NCI-H82 (cell line): Measurements from ENCODE around the gene IER3.
"Not testable (repeated sequence)": the region's sequence is repeated elsewhere in the genome, so short reads cannot be mapped to it uniquely, and the experiment has no call there.

Experiments used
- DNase-seq: peaks from one replicate; lab custom pipeline; 2025; lab: John Stamatoyannopoulos, UW

Gene IER3

GRCh38 chr6:30768634-30769087 lies 24.3 kb upstream of the IER3 start:
- no peak for DNase-seq

DNA sequence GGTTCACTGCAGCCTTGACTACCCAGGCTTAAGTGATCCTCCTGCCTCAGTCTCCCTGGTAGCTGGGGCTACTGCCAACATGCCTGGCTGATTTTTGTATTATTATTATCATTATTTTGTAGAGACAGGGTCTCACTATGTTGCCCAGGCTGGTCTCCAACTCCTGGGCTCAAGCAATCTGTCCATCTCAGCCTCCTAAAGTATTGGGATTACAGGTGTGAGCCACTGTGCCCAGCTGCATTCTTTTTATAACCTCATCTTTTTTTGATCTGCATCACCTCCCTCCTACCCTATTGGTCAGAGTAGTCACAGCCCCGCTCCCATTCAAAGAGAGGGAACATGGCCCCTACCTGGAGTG lies 23.6 kb upstream of the IER3 start:
- DNase-seq = no peak

DNA sequence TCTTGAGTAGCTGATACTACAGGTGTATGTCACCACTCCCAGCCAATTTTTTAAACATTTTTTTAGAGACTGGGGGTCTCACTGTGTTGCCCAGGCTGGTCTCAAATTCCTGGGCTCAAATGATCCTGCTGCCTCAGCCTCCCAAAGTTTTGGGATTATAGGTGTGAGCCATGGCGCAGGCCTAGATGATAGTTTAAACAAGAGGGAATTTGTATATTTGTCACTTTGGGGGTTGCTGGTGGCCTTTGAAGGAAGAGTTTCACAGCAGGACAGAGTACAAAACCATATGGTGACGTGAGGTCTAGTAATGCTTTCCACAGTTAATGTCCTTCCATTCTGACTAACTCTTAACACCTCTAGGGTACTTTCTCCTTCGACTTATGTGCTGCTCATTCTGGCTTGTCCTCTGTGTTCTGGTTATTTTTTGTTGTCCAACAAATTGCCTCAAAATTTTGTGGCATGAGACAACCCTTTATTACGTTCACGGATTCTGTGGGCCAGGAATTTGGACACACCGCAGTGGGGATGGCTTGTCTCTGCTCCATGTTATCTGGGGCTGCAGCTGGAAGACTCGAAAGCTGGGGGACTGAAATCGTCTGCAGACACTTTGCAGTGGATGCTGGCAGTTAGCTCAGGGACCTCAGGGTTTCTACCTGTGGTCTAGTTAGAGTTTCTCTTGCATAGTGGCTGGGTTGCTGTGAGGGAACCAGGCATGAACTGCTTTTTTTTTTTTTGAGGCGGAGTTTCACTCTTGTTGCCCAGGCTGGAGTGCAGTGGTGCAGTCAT lies 23.0 kb upstream of the IER3 start:
- no peak for DNase-seq

- DNase-seq = no peak
Measured at GRCh38 chr6:30766461-30767157, 22.3 kb upstream of the IER3 start.

GRCh38 chr6:30765495-30765894 lies 21.1 kb upstream of the IER3 start:
- DNase-seq = peak; percentile 38

- DNase-seq = not testable (repeated sequence)
Measured at GRCh38 chr6:30764490-30765043, 20.2 kb upstream of the IER3 start.

DNA sequence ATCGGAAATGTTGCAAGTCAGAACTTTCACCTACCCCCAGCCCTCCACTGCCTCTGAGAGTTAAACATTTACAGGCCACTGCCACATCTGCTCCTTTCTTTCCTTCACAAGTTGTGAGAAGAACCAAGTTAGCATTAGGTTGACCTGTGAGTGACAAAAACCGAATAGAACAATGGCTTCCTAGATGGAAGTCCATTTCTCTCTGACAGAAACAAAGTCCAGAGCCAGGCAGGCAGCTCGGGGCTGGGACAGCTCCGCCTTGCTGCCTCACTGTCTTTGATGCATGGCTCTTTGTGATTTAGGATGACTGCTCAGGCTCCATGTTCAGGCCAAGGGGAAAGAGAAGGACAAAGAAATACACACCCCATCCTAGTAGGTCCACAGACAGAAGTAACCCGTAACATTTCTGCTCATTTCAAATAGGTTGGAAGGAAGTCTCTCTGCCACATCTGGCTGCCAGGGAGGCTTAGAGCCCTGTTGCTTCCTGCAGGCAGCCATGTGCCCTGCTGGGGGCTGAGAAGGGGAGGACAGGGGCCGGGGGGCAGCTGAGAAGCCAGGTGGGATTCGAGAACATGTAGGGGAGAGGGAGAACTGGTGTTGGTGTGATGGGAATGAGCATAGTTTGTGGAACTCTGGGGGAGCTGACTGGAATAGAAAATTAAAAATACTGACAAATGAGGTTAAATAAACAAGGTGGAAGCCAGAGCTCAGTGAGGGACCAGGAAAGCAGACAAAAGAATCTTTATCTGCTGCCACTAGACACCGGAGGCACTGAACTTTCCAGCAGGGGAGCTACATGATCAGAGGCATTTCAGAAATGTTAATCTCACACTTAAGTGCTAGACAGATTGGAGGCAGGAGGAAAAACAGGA lies 19.5 kb upstream of the IER3 start:
- peak; percentile 82 for DNase-seq

DNA sequence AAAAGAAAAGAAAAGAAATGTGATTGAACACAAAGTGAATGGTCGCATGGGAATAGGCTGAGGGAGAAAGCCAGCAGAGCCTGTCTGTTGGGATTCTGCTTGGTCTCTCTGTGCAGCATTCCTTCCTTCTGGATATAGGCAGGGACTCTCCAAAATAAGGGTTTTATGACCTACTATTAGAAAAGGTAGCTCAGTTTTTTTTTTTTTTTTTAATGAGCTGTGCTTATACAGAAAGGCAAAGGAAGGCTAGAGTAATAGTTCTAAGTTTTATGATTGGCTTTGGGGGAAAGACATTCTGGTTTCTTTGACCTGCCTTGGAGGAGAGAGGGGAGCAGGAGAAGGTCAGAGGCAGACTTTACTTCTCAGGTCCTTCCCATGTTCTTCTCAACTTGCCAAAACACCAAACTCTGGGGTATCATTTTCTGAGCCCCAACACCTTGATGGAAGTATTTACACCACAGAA lies 18.8 kb upstream of the IER3 start:
- no peak for DNase-seq

GRCh38 chr6:30761791-30762429 lies 17.6 kb upstream of the IER3 start:
- no peak for DNase-seq

GRCh38 chr6:30760549-30760948 lies 16.2 kb upstream of the IER3 start:
- DNase-seq = no peak

- no peak for DNase-seq
Measured at GRCh38 chr6:30759575-30760239, 15.4 kb upstream of the IER3 start.

DNA sequence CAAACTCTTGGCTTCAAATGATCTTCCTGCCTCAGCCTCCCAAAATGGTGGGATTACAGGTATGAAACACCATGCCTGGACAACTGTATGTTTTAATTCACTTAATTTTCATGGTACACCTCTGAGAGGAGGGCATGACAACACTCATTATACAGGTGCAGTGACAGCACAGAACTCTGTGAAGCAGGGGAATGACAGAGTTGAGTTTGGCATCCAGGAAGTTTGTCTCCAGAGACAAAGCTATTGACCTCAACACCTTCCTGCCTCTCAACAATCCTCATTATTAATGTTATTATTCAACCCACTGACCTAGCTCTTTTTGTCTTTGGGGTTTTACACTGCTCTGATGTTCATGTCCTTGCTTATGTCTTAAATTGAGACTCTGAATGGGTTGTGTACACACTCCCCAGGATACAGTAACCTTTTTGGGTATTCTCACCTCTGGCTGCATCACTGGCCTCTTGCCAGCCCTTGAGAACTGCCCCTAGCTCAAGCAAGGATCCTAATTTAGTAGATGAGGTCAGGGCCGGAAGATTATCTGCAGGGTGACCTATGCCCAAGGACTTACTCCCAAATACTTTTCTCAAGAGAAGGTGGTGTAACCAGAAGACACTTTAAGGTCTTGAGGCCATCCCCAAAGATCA lies 13.0 kb upstream of the IER3 start:
- DNase-seq = no peak

GRCh38 chr6:30756405-30757003 lies 12.2 kb upstream of the IER3 start:
- DNase-seq = not testable (repeated sequence)

- DNase-seq = no peak
Measured at GRCh38 chr6:30754631-30755030, 10.3 kb upstream of the IER3 start.

DNA sequence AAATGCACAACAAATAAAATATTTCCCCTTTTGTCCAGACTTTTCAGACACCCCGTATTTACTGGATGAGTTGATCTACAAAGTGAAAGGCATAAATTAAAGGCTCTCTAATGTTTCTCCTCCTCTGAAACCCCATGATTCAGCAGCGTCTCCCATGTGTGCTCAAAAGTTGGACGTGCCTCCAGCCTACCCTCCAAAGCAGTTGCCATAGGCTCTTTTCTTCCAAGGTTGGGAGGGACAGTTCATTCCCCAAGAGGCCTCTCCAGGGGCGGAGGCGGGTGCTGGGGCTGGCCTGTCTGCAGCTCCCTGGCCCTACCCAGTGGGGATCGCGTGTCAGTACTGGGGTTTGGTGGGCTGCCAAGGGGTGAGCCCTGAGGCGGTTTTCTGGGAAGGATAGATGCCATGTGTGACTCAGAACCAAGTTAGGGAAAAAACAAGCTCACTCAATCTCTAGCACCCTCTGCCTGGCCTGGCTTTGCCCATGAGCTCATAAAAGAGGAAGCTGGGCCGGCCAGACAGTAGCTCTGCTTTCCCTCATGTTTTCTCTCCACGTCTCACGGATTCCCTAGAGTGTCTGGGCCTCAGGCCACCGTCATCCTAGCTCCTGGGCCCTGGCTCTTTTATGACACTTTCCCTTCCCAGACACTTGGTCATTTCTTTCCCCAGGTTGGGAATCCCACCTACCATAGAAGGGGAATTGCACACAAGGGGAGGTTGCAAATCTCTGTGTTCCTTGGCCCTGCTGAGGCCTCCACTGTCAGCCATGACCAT lies 8.0 kb upstream of the IER3 start:
- no peak for DNase-seq

GRCh38 chr6:30750379-30750668 lies 6.0 kb upstream of the IER3 start:
- no peak for DNase-seq

DNA sequence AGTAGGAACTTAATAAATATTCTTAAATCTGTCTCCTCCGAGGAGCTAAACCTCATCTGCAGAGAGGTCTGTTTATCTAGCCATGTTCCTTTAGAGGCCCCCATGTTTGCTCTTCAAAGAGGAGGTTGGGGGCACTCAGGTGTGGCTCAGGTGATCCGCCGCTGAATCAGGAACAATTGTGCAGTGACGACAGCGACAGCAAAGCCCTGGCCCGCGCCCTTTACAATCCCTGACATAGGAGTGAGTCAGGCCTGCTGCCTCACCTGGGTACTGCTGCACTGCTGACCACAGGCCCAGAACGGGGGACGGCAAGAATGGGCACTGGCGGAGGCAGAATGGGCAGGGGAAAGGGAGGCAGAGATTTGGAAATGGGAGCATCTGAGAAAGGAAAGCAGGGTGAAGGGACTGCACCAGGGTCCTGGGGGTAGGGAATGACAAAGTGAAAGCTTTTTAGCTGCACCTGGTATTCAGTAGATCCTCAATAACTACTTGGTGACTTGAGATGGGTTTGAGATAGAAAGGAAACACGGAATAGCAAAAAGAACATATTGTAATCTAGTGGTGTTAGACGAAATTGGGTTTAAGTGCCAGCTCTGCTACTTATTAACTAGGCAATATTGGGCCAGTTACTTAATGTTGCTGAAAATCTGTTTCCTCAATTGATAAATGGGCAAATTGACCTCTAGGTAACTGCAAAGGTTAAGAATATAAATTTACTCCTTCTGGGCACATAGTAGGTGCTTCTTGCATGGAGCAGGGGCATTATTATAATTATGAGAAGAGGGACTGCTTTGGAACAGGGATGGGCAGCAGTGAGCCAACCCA lies 5.4 kb upstream of the IER3 start:
- DNase-seq = no peak

- DNase-seq = no peak
Measured at GRCh38 chr6:30748851-30749540, 4.6 kb upstream of the IER3 start.
